Fibroblast of villous mesenchyme (primary cell): ENCODE results near the gene PIK3C2G. TPM values are rescaled to one million over a fixed set of nuclear protein-coding genes. Genes with fewer than 3 reads are reported as not detected.

Source experiments
- DNase-seq: peaks from one replicate; pipeline ENCODE4 v3.0.0-alpha.2; 2010; ENCODE audit warnings: low read depth
- H3K4me3 ChIP-seq: 2 replicates; pipeline ENCODE4 v1.5.1; 2011; ENCODE audit warnings: low read depth, mild to moderate bottlenecking, low read length
- CTCF ChIP-seq: IDR thresholded peaks from 2 replicates; pipeline ENCODE4 v1.5.1; 2012; ENCODE audit warnings: low read depth, mild to moderate bottlenecking, low read length; ENCODE audit not compliant: insufficient read depth
- total RNA-seq: library from RNA; depleted of rRNA; stranded (reverse); fragments of >200 nt; gene quantifications from 2 replicates; pipeline ENCODE4 v1.2.3, GENCODE V29; 2012

The PIK3C2G gene
- total RNA-seq, 1 donor = not detected

GRCh38 chr12:18643681-18644080 is 382.4 kb downstream of the PIK3C2G start:
- H3K4me3 ChIP-seq = no peak overlapping the region
- no peak for TF ChIP-seq CTCF
- peak; percentile 74 for DNase-seq

- H3K4me3 ChIP-seq = no peak overlapping the region
- TF ChIP-seq CTCF = no peak
- DNase-seq = no peak
Observed at GRCh38 chr12:18644564-18644963, 383.2 kb downstream of the PIK3C2G start.

GRCh38 chr12:18646286-18646890 is 385.1 kb downstream of the PIK3C2G start:
- no peak overlapping the region for H3K4me3 ChIP-seq
- no peak for TF ChIP-seq CTCF
- DNase-seq = no peak

- TF ChIP-seq CTCF = no peak
- H3K4me3 ChIP-seq = no peak overlapping the region
- DNase-seq = no peak
Observed at GRCh38 chr12:18651525-18651924, 390.2 kb downstream of the PIK3C2G start.

- no peak overlapping the region for H3K4me3 ChIP-seq
- no peak for DNase-seq
- TF ChIP-seq CTCF = no peak
Observed at GRCh38 chr12:18652596-18652995, 391.3 kb downstream of the PIK3C2G start.

GRCh38 chr12:18653465-18653864 is 392.1 kb downstream of the PIK3C2G start:
- H3K4me3 ChIP-seq = no peak overlapping the region
- DNase-seq = no peak
- TF ChIP-seq CTCF = no peak

- no peak for DNase-seq
- no peak for TF ChIP-seq CTCF
- no peak overlapping the region for H3K4me3 ChIP-seq
Observed at GRCh38 chr12:18655351-18655750, 394.0 kb downstream of the PIK3C2G start.
